Neural cell (in vitro differentiated cells): ENCODE measurements around the gene SLC3A2.

Experiments
- EP300 ChIP-seq: fragments of 450-650 bp; conservative IDR thresholded peaks from 2 replicates; pipeline ENCODE4 v1.6.1; 2014; ENCODE audit warnings: antibody characterized with exemption, mild to moderate bottlenecking, moderate library complexity; ENCODE audit not compliant: poor library complexity, severe bottlenecking
- MXI1 ChIP-seq: fragments of 450-650 bp; conservative IDR thresholded peaks from 2 replicates; pipeline ENCODE4 v1.6.1; 2014; ENCODE audit warnings: antibody characterized with exemption, mild to moderate bottlenecking; ENCODE audit not compliant: poor library complexity, severe bottlenecking
- POLR2AphosphoS5 ChIP-seq: IDR thresholded peaks from 2 replicates; pipeline ENCODE4 v1.6.1; 2012
- RAD21 ChIP-seq: fragments of 450-650 bp; conservative IDR thresholded peaks from 2 replicates; pipeline ENCODE4 v1.6.1; 2014; ENCODE audit warnings: antibody characterized with exemption, mild to moderate bottlenecking, moderate library complexity
- TAF1 ChIP-seq: IDR thresholded peaks from 2 replicates; pipeline ENCODE4 v1.6.1; 2012; ENCODE audit warnings: low read depth
- TF ChIP-seq, protein P1 (sequence below): fragments of 450-650 bp; IDR thresholded peaks from 2 replicates; pipeline ENCODE4 v1.5.1; 2014; ENCODE audit warnings: antibody characterized with exemption, mild to moderate bottlenecking, moderate library complexity; ENCODE audit not compliant: poor library complexity, severe bottlenecking
- TF ChIP-seq, protein P2 (sequence below): IDR thresholded peaks from 2 replicates; pipeline ENCODE4 v1.6.1; 2012; ENCODE audit warnings: borderline replicate concordance

- TF ChIP-seq, protein P1, sequence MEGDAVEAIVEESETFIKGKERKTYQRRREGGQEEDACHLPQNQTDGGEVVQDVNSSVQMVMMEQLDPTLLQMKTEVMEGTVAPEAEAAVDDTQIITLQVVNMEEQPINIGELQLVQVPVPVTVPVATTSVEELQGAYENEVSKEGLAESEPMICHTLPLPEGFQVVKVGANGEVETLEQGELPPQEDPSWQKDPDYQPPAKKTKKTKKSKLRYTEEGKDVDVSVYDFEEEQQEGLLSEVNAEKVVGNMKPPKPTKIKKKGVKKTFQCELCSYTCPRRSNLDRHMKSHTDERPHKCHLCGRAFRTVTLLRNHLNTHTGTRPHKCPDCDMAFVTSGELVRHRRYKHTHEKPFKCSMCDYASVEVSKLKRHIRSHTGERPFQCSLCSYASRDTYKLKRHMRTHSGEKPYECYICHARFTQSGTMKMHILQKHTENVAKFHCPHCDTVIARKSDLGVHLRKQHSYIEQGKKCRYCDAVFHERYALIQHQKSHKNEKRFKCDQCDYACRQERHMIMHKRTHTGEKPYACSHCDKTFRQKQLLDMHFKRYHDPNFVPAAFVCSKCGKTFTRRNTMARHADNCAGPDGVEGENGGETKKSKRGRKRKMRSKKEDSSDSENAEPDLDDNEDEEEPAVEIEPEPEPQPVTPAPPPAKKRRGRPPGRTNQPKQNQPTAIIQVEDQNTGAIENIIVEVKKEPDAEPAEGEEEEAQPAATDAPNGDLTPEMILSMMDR = no peak
- no peak for TF ChIP-seq POLR2AphosphoS5
- no peak for TF ChIP-seq RAD21
- TF ChIP-seq EP300 = no peak
- no peak for TF ChIP-seq TAF1
- no peak for TF ChIP-seq MXI1
- TF ChIP-seq, protein P2, sequence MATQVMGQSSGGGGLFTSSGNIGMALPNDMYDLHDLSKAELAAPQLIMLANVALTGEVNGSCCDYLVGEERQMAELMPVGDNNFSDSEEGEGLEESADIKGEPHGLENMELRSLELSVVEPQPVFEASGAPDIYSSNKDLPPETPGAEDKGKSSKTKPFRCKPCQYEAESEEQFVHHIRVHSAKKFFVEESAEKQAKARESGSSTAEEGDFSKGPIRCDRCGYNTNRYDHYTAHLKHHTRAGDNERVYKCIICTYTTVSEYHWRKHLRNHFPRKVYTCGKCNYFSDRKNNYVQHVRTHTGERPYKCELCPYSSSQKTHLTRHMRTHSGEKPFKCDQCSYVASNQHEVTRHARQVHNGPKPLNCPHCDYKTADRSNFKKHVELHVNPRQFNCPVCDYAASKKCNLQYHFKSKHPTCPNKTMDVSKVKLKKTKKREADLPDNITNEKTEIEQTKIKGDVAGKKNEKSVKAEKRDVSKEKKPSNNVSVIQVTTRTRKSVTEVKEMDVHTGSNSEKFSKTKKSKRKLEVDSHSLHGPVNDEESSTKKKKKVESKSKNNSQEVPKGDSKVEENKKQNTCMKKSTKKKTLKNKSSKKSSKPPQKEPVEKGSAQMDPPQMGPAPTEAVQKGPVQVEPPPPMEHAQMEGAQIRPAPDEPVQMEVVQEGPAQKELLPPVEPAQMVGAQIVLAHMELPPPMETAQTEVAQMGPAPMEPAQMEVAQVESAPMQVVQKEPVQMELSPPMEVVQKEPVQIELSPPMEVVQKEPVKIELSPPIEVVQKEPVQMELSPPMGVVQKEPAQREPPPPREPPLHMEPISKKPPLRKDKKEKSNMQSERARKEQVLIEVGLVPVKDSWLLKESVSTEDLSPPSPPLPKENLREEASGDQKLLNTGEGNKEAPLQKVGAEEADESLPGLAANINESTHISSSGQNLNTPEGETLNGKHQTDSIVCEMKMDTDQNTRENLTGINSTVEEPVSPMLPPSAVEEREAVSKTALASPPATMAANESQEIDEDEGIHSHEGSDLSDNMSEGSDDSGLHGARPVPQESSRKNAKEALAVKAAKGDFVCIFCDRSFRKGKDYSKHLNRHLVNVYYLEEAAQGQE = no peak
These were observed 46.2 kb downstream of the SLC3A2 start for GRCh38 chr11:62926680-62927455.
